HG03135 (cell line): ENCODE results near the gene UBE2E1.
A peak's percentile ranks its signal among the peaks of the same experiment; 100 is the strongest.
"Not testable (repeated sequence)": the region's sequence is repeated elsewhere in the genome, so short reads cannot be mapped to it uniquely, and the experiment has no call there.

Experiments
- ATAC-seq: cut with Tn5 transposase; IDR thresholded peaks from one replicate; pipeline ENCODE4 v1.9.1; 2021; ENCODE audit warnings: mild to moderate bottlenecking, moderate library complexity; ENCODE audit not compliant: unreplicated experiment

UBE2E1 gene

DNA sequence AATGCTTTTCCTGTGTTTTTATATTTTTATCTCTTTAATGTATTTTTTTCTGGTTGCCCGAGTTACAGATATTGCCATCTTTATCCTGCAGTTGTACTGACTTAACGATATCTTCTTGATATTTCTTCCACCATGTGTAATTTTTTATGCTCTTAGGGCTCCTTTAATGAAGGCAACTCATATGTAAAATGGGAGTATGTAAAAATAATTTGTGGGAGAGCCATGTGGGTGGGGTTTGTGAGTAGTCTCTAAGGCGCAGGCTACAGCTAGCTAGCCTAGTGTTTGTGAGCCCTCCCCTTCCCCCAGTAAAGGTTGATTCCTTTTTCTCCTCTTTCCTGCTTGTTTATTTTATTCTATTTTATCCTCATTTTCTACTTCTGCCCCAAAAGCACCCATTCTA lies 38.1 kb downstream of the UBE2E1 start:
- no peak for ATAC-seq

DNA sequence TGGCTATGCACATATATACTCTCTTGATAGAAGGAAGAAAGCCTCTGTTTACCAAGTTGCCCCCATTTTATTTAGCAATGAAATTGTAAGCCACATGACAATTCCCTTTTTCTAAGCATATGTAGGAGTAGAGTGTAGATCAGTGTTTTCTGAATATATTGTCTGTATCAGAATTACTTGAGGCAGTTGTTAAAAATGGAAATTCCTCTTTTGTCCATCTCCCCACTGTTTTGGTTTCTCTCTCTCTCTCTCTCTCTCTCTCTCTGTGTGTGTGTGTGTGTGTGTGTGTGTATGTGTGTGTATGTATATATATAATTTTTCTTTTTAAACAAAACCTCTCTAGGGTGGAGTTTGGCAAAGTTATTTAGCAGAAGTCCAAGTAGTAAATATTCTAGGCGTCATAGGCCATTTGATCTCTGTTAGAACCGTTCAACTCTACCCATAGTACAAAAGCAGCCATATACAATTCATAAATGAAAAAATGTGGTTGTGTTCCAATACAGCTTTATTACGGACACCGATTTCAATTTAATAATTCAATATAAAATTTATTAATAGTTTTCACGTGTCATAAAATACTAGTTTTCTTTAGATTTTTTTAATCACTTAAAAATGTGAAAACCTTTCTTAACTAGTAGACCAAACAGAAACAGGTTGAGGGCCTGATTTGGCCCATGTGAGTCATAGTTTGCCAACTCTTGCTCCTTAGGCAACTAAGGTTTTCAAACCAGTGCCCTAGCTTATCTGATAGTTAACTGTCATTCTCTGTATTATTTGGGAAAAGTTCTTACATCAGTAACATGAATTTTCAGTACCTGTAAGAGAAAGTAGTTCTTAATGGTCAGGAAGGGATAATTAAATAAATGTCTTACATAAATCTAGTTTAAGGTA lies 39.8 kb downstream of the UBE2E1 start:
- no peak for ATAC-seq

GRCh38 chr3:23849462-23849861 lies 43.7 kb downstream of the UBE2E1 start:
- not testable (repeated sequence) for ATAC-seq

DNA sequence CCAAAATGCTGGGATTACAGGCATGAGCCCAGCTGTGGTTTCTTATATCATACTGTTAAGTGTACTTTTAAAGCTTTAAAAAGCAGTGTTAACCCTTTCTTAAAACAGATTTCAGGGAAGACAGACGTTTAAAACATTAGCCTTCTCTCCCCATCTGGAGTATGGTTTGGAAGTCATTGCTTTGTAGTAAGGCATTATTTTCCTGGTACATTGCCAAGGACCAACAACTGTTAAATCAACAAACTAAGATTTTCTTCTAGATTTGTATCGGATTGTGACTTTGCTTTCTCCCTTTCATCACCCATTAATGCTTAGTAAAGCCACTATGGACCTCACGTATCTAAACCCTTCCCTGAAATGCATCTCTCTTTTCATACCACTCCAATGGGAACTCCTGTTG lies 50.5 kb downstream of the UBE2E1 start:
- ATAC-seq = no peak

DNA sequence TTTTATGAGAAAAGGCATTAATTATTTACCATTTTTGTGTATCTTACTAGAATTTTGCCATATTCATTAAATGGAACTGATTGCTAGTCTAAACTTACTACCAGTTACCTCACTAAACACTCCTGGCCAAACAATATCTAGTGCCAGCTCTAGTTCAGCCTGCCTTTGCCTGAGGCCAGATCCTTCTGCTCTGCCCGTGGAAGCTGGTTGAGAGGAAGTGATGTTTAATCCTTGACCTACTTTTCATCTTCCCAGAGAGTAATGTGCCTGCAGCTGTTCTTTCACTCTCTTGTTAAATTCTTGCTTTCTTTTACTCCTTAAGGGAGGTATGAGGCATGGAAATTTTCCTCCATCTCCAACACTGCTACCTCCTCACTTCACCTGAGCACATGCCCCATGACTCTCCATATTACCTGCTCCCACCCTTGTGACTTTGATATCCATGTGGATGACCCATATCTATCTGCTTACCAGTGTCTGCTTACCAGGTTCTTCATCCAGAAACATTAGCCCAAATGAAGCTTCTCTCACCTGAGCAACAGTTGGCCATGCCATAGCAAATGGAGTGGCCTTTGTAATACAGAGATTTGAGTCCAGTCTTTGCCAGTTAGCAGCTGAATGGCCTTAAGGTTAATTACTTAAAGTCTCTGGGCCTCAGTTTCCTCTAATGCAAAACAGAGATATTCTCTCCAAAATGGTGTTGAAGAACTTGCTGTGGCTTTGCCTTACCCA lies 53.4 kb downstream of the UBE2E1 start:
- ATAC-seq = no peak

DNA sequence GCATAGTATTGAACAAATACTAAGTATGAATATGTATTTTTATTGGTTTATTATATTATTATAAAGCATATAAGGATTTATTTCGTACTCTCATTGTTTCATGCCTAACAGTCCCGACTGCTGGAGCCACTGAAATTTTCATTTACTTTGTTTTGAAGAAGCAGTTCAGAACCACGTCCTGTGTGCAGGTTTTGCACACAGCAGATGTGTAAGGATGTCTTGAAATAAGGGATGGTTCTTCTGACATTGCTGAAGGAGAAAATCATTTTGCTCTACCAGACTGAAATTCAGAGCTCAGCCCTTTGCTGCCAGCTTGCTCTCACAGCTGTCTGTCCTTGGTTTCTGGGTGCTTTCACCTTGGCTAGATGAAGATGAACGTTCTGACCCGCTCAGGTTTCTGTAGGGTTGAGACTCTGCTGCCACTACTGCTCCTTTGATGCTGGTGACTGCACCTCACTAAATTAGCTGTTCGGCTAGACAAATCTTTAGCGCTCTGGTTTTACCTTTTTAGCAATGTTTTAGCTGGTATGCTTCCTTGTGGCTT lies 54.2 kb downstream of the UBE2E1 start:
- no peak for ATAC-seq

GRCh38 chr3:23861689-23862088 lies 55.9 kb downstream of the UBE2E1 start:
- ATAC-seq = no peak

GRCh38 chr3:23863060-23863459 lies 57.3 kb downstream of the UBE2E1 start:
- ATAC-seq = no peak

DNA sequence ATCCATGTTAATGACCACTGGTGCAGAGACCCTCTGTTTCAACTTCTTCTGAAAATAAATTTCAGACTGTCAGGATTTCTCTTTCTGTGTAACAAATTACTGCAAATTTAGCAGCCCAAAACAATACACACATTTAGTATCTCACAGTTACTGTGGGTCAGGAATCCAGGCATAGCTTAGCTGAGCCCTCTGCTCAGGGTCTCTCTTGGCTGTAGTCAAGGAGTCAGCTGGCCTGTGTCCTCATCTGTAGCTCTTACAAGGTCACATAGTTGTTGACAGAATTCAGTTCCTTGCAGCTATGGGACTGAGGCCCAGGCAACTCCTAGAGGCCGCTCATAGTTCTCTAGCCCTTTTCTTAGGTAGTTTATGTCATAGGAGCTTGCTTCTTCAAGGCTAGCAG lies 59.2 kb downstream of the UBE2E1 start:
- ATAC-seq = peak; percentile 4

DNA sequence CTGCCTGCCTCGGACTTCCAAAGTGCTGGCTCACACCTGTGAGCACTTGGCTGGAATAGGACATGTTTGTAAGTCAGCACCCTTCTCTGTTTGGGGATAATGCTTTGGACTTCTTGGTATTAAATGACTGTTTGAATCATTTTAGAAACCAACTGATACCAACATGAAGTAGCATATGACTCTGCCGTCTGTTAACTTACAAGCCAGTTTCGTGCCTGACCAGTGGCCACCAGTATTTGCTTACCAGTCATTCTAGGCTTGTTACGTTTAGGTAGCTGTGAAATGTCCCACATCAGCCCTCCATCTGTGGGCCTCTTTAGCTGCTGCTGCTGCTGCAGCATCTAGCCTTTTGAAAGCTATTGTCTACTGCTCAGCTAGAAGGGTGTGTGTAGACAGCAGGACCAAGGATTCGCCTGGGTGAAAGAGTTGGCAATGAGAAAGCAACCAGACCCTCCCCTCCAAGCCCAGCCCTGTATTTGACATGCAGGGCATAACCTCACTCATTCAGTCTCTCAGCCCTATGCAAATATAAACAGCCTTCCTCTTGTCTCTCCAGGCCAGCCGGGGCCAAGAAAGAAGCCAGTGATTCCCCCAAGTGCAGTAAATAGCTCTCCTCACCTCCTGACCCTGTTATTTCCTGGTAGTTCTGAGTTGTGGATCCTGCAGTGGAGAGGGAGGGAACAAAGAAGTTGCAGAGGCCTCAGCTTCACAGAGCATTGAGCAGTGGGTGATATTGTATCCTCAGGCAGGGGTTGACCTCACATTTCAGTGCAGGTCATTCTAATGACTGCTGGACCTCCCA lies 60.0 kb downstream of the UBE2E1 start:
- ATAC-seq = peak; percentile 84

- no peak for ATAC-seq
Observed at GRCh38 chr3:23867400-23867799, 61.6 kb downstream of the UBE2E1 start.

DNA sequence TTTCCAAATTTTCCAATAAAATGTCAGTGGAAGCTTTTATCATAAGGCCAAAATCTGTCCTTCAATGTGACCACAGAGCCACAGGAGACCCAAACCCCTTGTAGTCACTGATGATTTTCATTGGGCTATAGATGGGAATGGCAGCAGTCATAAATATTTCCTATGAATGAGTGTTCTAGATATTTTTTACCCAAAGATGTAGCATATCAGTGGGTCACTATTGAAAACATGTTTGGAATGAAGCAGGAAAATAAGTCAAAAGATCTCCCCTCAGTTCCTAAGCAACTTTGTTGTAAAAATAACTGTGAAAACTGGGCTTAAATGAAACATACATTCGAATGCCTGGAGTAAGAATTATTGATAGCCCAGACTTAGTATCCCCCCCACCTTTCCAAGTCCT lies 62.1 kb downstream of the UBE2E1 start:
- no peak for ATAC-seq

GRCh38 chr3:23869977-23870662 lies 64.4 kb downstream of the UBE2E1 start:
- no peak for ATAC-seq

- ATAC-seq = not testable (repeated sequence)
Observed at GRCh38 chr3:23870663-23871043, 64.9 kb downstream of the UBE2E1 start.

DNA sequence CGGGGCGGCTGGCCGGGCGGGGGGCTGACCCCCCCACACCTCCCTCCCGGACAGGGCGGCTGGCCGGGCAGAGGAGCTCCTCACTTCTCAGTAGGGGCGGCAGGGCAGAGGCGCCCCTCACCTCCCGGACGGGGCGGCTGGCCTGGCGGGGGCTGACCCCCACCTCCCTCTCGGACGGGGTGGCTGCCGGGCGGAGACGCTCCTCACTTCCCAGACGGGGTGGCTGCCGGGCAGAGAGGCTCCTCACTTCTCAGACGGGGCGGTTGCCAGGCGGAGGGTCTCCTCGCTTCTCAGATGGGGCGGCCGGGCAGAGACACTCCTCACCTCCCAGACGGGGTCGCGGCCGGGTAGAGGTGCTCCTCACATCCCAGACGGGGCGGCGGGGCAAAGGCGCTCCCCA lies 65.6 kb downstream of the UBE2E1 start:
- not testable (repeated sequence) for ATAC-seq

DNA sequence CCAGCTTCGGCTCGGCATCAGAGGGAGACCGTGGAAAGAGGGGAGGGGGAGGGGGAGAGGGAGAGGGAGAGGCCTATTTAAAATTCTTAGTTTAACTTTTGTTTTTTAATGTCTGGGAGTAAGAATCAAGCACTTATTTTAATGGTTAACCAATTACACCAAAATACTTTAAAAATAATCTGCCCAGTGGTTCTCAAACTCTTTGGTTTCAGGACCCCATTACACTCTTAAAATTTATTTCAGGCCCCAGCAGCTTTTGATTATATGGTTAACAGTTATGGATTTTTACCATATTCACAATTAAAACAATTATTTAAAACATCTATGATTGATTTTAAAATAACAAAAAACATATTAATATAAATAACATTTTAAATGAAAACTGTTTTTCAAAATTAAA lies 66.6 kb downstream of the UBE2E1 start:
- ATAC-seq = no peak

GRCh38 chr3:23873941-23874340 lies 68.2 kb downstream of the UBE2E1 start:
- no peak for ATAC-seq

GRCh38 chr3:23874359-23875112 lies 68.8 kb downstream of the UBE2E1 start:
- no peak for ATAC-seq

DNA sequence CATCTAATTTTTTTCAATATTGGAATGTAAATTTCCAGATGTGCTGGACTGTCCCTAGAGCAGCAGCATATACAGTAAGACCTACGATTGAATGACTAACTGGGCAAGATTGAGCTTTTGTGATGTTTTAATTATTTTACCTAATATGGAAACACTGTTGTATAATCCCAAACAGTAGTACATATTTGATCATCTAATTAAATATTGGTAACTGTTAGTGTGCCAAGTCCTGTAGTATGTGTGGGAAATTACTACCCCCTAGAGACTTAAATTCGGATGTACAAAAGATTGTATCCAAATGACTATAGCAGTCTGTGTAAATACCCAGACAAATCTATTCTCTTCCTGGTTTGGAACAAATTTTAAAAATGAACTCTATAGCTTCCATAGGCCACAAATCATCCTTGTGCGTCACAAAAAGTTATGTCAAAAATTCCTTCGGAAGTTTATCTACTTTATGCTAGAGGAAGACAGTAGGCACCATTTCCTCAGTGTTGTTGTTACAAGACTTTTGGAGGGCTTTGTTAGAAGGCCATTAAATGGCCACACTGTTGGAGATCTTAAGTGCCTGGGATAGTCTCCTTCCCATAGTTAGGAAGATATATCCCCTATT lies 69.5 kb downstream of the UBE2E1 start:
- ATAC-seq = no peak
